ENCODE measurements around the gene NCOA7. TPM values are rescaled to one million over a fixed set of nuclear protein-coding genes. Genes with fewer than 3 reads are reported as not detected.
"Not testable (repeated sequence)": the region's sequence is repeated elsewhere in the genome, so short reads cannot be mapped to it uniquely, and the experiment has no call there.

The NCOA7 gene
- total RNA-seq, 3 donors from 2014 or later: 62.6 to 94.7 (median 82.4) TPM

GRCh38 chr6:125945378-125946141 is 154.8 kb downstream of the NCOA7 start:
- Histone ChIP-seq H3K9me3 (no peaks in the 10 kb centered on the region), H3K27ac (peak overlapping the region in 1 of 2 donors; percentile 4), H3K36me3 (no peaks in the 10 kb centered on the region), H3K4me3 (no peak overlapping the region), H3K4me1 (no peaks in the 10 kb centered on the region), H3K27me3 (no peaks in the 10 kb centered on the region)
- intact Hi-C loops (cut with DNase I; ENCODE audit: low total_unique reads): no loop called here
- TF ChIP-seq POLR2AphosphoS5 (IDR thresholded peaks at IDR 0.05) (no peak), CTCF (IDR thresholded peaks at IDR 0.05) (no peak), POLR2A (IDR thresholded peaks at IDR 0.05) (no peak)
- no peak for DNase-seq (ENCODE audit: low spot score in 2 of 2)

- no peaks in the 10 kb centered on the region for H3K27me3 ChIP-seq
- no peaks in the 10 kb centered on the region for H3K9me3 ChIP-seq
- no peak overlapping the region for H3K4me3 ChIP-seq
- no peak for TF ChIP-seq POLR2AphosphoS5 (IDR thresholded peaks at IDR 0.05)
- no peak for TF ChIP-seq CTCF (IDR thresholded peaks at IDR 0.05)
- no peak for TF ChIP-seq POLR2A (IDR thresholded peaks at IDR 0.05)
- no peaks in the 10 kb centered on the region for H3K4me1 ChIP-seq
- no peak overlapping the region for H3K27ac ChIP-seq
- no peak for DNase-seq (ENCODE audit: low spot score in 2 of 2)
- intact Hi-C loops (cut with DNase I; ENCODE audit: low total_unique reads): no loop called here
- H3K36me3 ChIP-seq: no peaks in the 10 kb centered on the region
These were observed 156.9 kb downstream of the NCOA7 start for GRCh38 chr6:125947615-125948014.

- no peak overlapping the region for H3K27ac ChIP-seq
These were observed 157.7 kb downstream of the NCOA7 start for GRCh38 chr6:125948455-125948854.

GRCh38 chr6:125949069-125949468 is 158.3 kb downstream of the NCOA7 start:
- Histone ChIP-seq H3K9me3 (no peaks in the 10 kb centered on the region), H3K27me3 (no peaks in the 10 kb centered on the region), H3K4me1 (no peaks in the 10 kb centered on the region), H3K4me3 (no peak overlapping the region), H3K27ac (no peak overlapping the region), H3K36me3 (no peaks in the 10 kb centered on the region)
- no peak for TF ChIP-seq CTCF (IDR thresholded peaks at IDR 0.05)
- no peak for TF ChIP-seq POLR2AphosphoS5 (IDR thresholded peaks at IDR 0.05)
- TF ChIP-seq POLR2A (IDR thresholded peaks at IDR 0.05): no peak
- intact Hi-C loops (cut with DNase I; ENCODE audit: low total_unique reads): no loop called here
- DNase-seq (ENCODE audit: low spot score in 2 of 2): no peak

More at GRCh38 chr6:125948455-125948854, 157.7 kb downstream of the NCOA7 start:
- Histone ChIP-seq H3K27me3 (no peaks in the 10 kb centered on the region), H3K36me3 (no peaks in the 10 kb centered on the region), H3K4me3 (no peak overlapping the region), H3K9me3 (no peaks in the 10 kb centered on the region), H3K4me1 (no peaks in the 10 kb centered on the region)
- DNase-seq (ENCODE audit: low spot score in 2 of 2): no peak
- TF ChIP-seq POLR2AphosphoS5 (IDR thresholded peaks at IDR 0.05): no peak
- no peak for TF ChIP-seq CTCF (IDR thresholded peaks at IDR 0.05)
- TF ChIP-seq POLR2A (IDR thresholded peaks at IDR 0.05): no peak
- intact Hi-C loops (cut with DNase I; ENCODE audit: low total_unique reads): no loop called here

- no peak overlapping the region for H3K4me3 ChIP-seq
These were observed 159.5 kb downstream of the NCOA7 start for GRCh38 chr6:125950293-125950692.

GRCh38 chr6:125950716-125951115 is 160.0 kb downstream of the NCOA7 start:
- H3K36me3 ChIP-seq; H3K4me3 ChIP-seq; H3K27me3 ChIP-seq; intact Hi-C loops (cut with DNase I; ENCODE audit: low total_unique reads); DNase-seq (ENCODE audit: low spot score in 2 of 2); H3K4me1 ChIP-seq; H3K9me3 ChIP-seq; H3K27ac ChIP-seq: not testable (repeated sequence)

More at GRCh38 chr6:125950293-125950692, 159.5 kb downstream of the NCOA7 start:
- Histone ChIP-seq H3K36me3 (no peaks in the 10 kb centered on the region), H3K27me3 (no peaks in the 10 kb centered on the region), H3K9me3 (no peaks in the 10 kb centered on the region), H3K4me1 (no peaks in the 10 kb centered on the region), H3K27ac (no peak overlapping the region)
- intact Hi-C loops (cut with DNase I; ENCODE audit: low total_unique reads): no loop called here
- DNase-seq (ENCODE audit: low spot score in 2 of 2): no peak
- TF ChIP-seq POLR2A (IDR thresholded peaks at IDR 0.05): no peak
- TF ChIP-seq POLR2AphosphoS5 (IDR thresholded peaks at IDR 0.05): no peak
- no peak for TF ChIP-seq CTCF (IDR thresholded peaks at IDR 0.05)
